HG02938 (cell line): ENCODE results near the gene KBTBD8.
A peak's percentile ranks its signal among the peaks of the same experiment; 100 is the strongest.

Experiments used
- ATAC-seq: cut with Tn5 transposase; IDR thresholded peaks from one replicate; pipeline ENCODE4 v1.9.1; 2021; ENCODE audit warnings: mild to moderate bottlenecking, moderate library complexity; ENCODE audit not compliant: unreplicated experiment

Gene KBTBD8

DNA sequence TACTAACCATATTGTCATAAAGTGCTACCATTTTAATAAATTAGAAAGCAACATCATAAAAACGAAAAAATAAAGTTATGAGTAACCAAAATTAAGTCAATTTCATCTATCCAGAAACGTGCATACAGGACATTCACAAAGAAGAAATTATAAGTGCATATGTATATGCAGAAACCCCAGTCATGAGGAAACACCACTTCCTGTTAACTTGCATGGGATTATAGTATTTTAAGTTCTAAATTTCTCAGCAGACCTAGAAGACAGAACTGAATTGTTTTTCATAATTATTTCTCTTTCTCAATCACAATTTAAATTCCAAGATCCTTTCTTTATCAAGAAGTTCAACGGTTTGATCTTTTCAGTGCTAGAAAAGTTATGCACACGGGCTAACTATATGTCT, 1.4 kb upstream of the KBTBD8 start:
- no peak for ATAC-seq

DNA sequence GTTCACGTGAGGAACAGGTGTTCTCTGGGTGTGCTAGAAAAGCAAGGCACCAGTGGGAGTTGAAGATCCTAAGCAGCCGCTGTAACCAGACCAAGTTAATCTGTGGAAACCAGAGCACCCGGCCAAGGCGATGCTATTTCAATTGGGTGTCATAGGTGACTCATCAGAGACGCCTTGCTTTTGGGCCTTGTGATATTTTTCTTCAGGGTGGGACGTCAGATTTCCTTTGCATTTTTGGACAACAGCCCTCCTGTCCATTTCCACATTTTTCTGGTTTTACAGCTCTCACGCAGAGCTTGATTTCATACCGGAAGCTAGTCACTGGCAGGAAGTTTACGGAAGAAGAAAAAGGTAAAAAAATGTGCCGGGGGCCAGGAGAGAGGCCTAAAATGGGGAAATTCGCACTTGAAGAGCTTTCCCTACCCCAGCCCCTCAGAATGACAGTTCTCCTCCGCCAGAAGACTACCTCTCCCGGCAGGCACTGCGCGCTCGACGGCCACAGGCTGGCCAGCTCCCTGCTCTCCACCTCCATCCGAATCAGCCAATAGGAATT, 471 bp upstream of the KBTBD8 start:
- no peak for ATAC-seq

DNA sequence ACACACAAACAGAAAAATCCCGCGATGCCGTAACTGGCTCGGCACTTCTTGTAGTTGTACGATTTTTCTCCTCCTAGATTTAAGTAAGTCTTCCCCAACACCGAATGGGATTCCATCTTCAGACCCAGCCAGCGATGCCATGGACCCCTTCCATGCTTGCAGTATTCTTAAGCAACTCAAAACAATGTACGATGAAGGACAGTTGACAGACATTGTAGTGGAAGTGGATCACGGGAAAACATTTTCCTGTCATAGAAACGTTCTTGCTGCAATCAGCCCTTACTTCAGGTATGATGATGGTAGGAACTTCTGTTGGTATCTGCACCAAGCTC, 763 bp downstream of the KBTBD8 start:
- ATAC-seq, result no peak

DNA sequence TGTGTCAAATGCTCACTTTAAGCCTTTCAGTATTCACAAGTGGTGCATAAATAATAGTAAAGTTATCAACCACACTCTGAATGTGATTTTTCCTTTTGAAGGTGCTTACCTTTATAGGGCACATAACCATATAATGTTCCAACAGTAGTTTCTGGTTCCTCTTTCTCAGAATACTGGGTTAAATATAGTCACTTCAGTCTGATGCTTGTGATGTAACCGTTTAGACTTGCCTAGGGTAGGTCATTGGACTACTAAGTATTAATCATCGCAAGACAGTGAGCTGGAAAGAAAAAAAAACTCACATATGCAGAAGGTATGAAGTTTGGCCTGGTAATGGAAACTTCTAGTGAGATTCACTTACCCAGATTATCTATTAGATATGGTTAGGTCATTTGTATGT, 1.9 kb downstream of the KBTBD8 start:
- ATAC-seq, result peak; percentile 48

DNA sequence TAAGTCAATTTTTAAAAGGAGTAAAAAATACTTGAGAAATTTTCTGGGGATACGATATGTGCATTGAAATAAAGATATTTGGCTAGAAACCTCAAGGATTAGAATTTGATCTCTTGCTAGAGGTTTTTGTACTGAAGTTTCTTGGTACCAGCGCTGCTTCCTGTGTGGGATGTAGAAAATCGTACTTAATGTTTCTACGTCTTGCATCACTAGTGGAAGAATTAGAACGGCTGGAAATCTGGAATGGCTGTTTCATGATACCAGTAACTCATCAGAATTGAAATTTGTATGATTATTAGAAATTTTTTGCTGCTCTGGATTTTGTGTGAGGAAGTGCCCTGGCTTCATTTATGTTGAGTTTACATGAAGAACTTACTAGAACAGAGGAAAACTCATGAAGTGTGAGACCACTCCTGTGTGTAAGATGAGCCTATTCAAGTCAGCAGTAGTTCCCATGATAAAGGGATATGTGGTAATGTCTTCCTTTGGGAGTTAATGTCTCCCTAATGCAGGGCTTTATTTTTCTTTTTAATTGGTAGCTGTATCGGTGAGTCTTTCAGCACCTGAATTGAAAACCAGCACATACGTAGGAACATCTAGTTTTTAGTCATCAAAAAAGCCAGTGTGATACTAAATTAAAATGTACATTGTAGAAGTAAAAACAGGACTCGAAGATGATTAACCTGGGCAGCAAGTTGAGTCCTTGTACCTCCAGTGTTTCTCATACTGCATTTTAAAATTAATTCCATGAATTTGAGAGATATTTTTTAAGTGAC, 3.2 kb downstream of the KBTBD8 start:
- ATAC-seq, result no peak

DNA sequence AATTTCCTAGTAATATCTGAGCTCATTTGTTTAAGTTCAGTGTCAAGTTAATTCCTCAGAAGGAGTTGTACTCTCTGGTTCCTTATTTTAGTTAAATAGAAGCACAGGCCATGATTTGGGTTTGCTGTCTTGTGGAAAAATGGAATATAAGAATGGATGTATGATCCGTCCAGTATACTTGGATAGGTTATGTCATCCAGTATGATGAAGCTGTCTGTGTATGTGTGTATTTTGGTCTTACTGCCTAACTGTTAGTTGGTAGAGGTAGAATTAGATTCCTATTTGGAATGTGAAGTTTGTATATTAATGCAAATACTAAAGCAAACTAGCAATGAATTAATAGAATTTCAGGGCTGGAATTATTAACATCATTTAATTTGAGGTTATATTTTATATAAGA, 7.9 kb downstream of the KBTBD8 start:
- ATAC-seq, result no peak

GRCh38 chr3:67006460-67006859, 8.4 kb downstream of the KBTBD8 start:
- ATAC-seq, result no peak

DNA sequence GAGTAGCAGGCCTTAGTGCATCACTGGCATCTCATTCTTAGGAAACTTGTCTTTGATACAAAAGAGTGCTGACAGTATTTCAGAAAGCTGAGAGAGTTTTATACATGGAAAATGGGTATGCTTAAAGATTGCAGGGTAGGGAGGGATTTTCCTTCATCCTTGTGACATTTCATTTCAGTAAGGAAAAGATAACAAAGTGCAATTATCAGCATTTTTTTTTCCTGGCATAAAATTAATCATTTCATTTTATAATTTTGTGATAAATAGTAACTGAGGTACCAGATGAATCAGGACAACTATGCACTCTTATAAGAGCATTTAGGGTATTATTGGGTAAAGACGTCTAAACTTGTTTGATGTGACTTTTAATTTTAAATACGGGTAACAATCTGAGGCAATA, 10.3 kb downstream of the KBTBD8 start:
- no peak for ATAC-seq

- no peak for ATAC-seq
Measured at GRCh38 chr3:67009716-67010115, 11.6 kb downstream of the KBTBD8 start.

DNA sequence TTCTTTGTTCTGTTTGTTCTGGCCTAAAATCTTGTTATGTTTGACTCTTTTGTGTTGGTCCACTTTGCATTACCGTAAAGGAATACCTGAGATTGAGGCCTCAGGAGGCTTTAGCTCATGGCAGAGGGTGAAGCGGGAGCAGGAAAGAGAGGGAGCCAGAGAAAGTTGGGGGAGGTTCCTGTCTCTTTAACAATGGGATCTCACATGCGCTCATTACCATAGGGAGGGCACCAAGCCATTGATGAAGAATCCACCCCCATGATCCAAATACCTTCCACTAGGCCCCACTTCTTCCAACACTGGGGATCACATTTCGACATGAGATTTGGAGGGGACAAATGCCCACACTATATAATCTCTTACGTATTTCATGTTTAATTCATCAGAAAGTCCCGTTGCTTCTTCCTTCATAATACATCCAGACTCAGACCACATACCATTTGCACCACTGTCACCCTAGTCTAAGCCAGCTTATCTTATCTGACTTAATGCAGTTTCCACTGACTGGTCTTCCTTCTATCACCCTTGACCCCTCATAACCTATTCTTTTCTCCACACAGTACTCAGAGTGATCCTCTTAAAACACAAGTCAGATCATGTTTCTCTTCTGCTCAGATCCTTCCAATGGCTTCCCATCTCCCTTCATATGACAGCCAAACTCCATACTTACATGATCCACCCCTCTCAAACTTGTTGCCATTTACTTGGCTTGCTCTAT, 13.5 kb downstream of the KBTBD8 start:
- ATAC-seq, result no peak

DNA sequence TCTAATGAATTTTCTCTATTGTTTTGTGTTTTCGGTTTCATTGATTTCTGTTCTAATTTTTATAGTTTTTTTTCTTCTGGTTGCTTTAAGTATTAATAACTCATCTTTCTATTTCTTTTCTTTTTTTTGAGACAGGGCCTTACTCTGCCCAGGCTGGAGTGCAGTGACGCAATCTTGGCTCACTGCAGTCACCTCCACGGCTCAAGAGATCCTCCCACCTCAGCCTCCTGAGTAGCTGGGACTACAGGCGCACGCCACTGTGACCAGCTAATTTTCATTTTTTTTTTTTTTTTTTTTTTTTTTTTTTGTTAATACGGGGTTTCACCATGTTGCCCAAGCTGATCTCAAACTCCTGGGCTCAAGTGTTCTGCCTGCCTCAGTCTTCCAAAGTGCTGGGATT, 14.5 kb downstream of the KBTBD8 start:
- no peak for ATAC-seq

- no peak for ATAC-seq
Measured at GRCh38 chr3:67015702-67016484, 17.8 kb downstream of the KBTBD8 start.

- no peak for ATAC-seq
Measured at GRCh38 chr3:67016522-67017080, 18.5 kb downstream of the KBTBD8 start.

DNA sequence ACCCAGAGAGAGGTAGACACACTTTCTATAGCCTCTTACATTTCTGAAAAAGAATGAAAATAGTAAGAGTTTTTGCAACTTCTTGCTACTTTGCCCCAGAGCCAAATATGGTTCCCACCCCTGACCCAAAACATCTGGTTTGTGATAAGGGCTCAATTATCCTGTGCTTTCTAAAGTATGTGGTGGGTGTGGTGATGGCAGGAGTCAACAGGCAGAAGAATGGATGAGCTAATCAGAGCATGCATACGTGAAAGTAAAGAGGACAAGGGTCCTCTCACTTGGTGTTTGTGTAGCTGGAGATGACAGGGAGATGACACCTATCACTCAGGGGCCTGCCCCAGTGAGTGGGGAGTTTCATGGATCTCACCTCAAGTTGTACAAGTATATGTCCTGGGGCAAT, 19.1 kb downstream of the KBTBD8 start:
- ATAC-seq, result no peak

DNA sequence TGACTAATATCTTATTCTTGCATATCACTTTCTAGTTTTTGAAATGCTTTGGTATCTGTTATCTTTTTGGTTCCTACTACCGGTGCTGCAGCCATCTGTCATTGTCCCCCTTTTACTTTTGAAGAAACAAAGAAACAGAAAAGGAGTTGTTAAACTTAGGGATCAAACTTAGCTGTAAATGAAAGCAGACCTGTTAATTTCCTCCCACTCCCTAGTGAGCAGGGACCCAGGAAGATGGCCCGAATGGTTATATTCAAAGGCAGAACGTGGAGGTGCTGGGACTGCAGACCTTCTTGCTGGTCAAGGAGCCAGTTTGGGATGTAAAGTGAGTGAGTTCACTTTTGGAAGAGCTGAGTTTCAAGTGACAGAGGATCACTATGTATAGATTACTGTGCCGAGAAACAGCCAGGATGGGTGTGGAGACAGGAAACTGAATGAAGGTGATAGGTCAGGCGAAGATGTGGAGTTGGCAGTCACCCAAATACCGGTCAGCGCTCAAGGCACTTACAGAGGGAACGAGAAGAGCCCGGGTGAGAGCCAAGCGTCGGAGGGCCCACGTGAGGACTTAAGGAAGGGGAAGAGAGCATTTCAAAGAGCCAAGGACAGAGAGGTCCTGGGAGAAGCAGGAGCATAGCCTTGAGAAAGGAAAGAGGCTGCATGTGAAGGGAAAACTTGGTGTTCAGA, 20.1 kb downstream of the KBTBD8 start:
- no peak for ATAC-seq

GRCh38 chr3:67018789-67019526, 20.9 kb downstream of the KBTBD8 start:
- peak; percentile 48 for ATAC-seq

DNA sequence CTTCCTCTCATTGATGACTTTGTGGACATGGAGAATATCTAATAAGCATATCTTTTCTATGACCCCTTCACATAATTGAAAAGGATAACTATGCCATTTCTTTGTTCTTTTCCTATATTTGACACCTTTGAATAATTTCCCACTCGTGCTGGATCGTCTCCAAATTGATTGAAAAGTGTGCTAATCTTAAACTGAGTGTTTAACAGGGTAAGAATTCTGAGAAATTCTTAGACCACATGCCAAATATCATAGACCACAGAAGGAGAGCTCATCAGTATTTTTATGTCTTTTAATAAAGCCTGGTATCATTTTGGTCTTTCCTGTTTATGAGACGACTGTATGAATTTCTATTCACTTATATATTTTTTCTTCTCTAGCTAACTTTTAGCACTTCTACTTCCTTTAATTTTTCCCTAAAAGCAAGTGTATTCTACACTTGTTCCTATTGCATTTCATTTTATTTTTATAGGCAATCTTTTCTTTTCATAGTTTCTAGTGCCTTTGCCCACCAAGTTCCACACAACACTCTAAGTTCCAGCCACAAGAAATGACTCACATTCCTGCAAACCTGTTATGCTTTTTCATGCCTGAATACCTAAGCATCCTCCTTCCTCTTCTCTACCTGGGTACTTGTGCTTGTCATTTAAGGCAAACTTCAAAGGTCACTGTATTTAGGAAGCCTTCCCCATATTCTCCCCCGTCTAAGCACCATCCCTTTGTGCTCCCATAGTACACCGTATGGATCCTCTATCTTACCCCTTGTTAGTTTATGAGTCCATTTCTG, 30.1 kb downstream of the KBTBD8 start:
- ATAC-seq, result no peak

- peak; percentile 78 for ATAC-seq
Measured at GRCh38 chr3:67030785-67031740, 33.0 kb downstream of the KBTBD8 start.
